ENCODE measurements around the gene RAB27B.
A peak's percentile ranks its signal among the peaks of the same experiment; 100 is the strongest.

RAB27B gene

GRCh38 chr18:54856105-54856646 lies 27.9 kb downstream of the RAB27B start:
- DNase-seq (ENCODE audit: low read depth), result no peak
- no peak overlapping the region for H3K4me3 ChIP-seq (ENCODE audit: low read depth, low read length)

- no peak for DNase-seq (ENCODE audit: low read depth)
- no peak overlapping the region for H3K4me3 ChIP-seq (ENCODE audit: low read depth, low read length)
Observed at GRCh38 chr18:54857499-54857898, 29.2 kb downstream of the RAB27B start.

GRCh38 chr18:54859667-54860421 lies 31.6 kb downstream of the RAB27B start:
- no peak for DNase-seq (ENCODE audit: low read depth)

GRCh38 chr18:54860941-54861340 lies 32.7 kb downstream of the RAB27B start:
- DNase-seq (ENCODE audit: low read depth), result no peak

More at GRCh38 chr18:54859667-54860421, 31.6 kb downstream of the RAB27B start:
- H3K4me3 ChIP-seq (ENCODE audit: low read depth, low read length), result no peak overlapping the region

GRCh38 chr18:54867131-54867530 lies 38.9 kb downstream of the RAB27B start:
- DNase-seq (ENCODE audit: low read depth), result no peak
- no peak overlapping the region for H3K4me3 ChIP-seq (ENCODE audit: low read depth, low read length)

More at GRCh38 chr18:54860941-54861340, 32.7 kb downstream of the RAB27B start:
- no peak overlapping the region for H3K4me3 ChIP-seq (ENCODE audit: low read depth, low read length)

- DNase-seq (ENCODE audit: low read depth), result no peak
- no peak overlapping the region for H3K4me3 ChIP-seq (ENCODE audit: low read depth, low read length)
Observed at GRCh38 chr18:54871231-54871630, 43.0 kb downstream of the RAB27B start.

GRCh38 chr18:54872681-54873080 lies 44.4 kb downstream of the RAB27B start:
- H3K4me3 ChIP-seq (ENCODE audit: low read depth, low read length), result no peak overlapping the region
- DNase-seq (ENCODE audit: low read depth), result no peak

- DNase-seq (ENCODE audit: low read depth), result no peak
- H3K4me3 ChIP-seq (ENCODE audit: low read depth, low read length), result no peak overlapping the region
Observed at GRCh38 chr18:54873884-54874255, 45.6 kb downstream of the RAB27B start.

GRCh38 chr18:54875063-54875462 lies 46.8 kb downstream of the RAB27B start:
- no peak overlapping the region for H3K4me3 ChIP-seq (ENCODE audit: low read depth, low read length)
- DNase-seq (ENCODE audit: low read depth), result no peak

- DNase-seq (ENCODE audit: low read depth), result no peak
- no peak overlapping the region for H3K4me3 ChIP-seq (ENCODE audit: low read depth, low read length)
Observed at GRCh38 chr18:54877076-54877475, 48.8 kb downstream of the RAB27B start.

- DNase-seq (ENCODE audit: low read depth), result peak; percentile 44
- H3K4me3 ChIP-seq (ENCODE audit: low read depth, low read length), result no peak overlapping the region
Observed at GRCh38 chr18:54878159-54878622, 49.9 kb downstream of the RAB27B start.

- no peak overlapping the region for H3K4me3 ChIP-seq (ENCODE audit: low read depth, low read length)
- DNase-seq (ENCODE audit: low read depth), result no peak
Observed at GRCh38 chr18:54878659-54879358, 50.5 kb downstream of the RAB27B start.

- no peak for DNase-seq (ENCODE audit: low read depth)
- no peak overlapping the region for H3K4me3 ChIP-seq (ENCODE audit: low read depth, low read length)
Observed at GRCh38 chr18:54879691-54880090, 51.4 kb downstream of the RAB27B start.

GRCh38 chr18:54880395-54881105 lies 52.3 kb downstream of the RAB27B start:
- H3K4me3 ChIP-seq (ENCODE audit: low read depth, low read length), result no peak overlapping the region
- DNase-seq (ENCODE audit: low read depth), result peak; percentile 56

GRCh38 chr18:54881229-54881768 lies 53.0 kb downstream of the RAB27B start:
- no peak for DNase-seq (ENCODE audit: low read depth)
- no peak overlapping the region for H3K4me3 ChIP-seq (ENCODE audit: low read depth, low read length)

- no peak for DNase-seq (ENCODE audit: low read depth)
Observed at GRCh38 chr18:54882318-54882717, 54.0 kb downstream of the RAB27B start.

GRCh38 chr18:54883816-54884604 lies 55.7 kb downstream of the RAB27B start:
- no peak overlapping the region for H3K4me3 ChIP-seq (ENCODE audit: low read depth, low read length)
- DNase-seq (ENCODE audit: low read depth), result no peak

More at GRCh38 chr18:54882318-54882717, 54.0 kb downstream of the RAB27B start:
- no peak overlapping the region for H3K4me3 ChIP-seq (ENCODE audit: low read depth, low read length)

GRCh38 chr18:54888378-54888777 lies 60.1 kb downstream of the RAB27B start:
- H3K4me3 ChIP-seq (ENCODE audit: low read depth, low read length), result no peak overlapping the region
- no peak for DNase-seq (ENCODE audit: low read depth)

- H3K4me3 ChIP-seq (ENCODE audit: low read depth, low read length), result no peak overlapping the region
- peak; percentile 60 for DNase-seq (ENCODE audit: low read depth)
Observed at GRCh38 chr18:54888933-54889332, 60.7 kb downstream of the RAB27B start.
